Activated T-helper 1 cell treated with anti-CD3 and anti-CD28 coated beads, Interleukin-2, amount 50 U/mL, for 16 hours (primary cell): ENCODE data around the gene FOXN1.

Experiments
- DNase-seq, 2 donors: peaks; one replicate each; pipeline ENCODE4 v3.0.0-alpha.2; 2020; ENCODE audit warnings: low read depth in 1 of 2, low spot score in 1 of 2

Gene FOXN1

DNA sequence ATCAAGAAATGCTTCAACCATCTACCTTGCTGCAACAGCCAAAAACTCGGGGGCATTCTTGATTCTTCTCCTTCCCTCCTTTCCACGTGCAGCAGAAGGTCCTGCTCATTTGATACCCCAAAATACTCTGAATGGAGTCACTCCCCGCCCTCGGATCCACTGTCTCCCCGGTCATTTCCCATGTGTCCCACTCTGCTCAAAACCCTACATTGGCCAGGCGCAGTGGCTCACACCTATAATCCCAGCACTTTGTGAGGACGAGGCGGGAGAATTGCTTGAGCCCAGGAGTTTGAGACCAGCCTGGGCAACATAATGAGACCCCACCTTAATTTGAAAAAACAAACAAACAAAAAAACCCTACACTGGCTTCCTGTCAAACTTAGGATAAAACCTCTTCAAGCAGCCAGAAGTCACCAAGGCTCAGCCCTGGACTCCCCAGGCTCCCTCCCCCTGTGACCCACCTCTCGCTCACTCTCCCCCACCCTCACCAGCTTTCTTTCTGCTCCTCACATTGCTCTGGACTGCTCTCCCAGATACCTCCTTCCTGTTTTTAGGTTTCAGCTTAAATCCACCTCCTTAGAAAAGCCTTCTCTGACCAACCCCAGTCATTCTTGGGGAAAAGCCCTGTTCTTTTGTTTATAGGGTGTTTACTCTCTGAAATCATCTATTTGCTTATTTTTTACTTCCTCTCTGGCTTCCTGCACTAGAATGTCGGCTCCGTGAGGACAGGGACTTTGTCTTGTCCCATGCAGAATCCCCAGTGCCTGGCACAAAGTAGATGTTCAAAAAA, 29.9 kb upstream of the FOXN1 start:
- DNase-seq: no peak

DNA sequence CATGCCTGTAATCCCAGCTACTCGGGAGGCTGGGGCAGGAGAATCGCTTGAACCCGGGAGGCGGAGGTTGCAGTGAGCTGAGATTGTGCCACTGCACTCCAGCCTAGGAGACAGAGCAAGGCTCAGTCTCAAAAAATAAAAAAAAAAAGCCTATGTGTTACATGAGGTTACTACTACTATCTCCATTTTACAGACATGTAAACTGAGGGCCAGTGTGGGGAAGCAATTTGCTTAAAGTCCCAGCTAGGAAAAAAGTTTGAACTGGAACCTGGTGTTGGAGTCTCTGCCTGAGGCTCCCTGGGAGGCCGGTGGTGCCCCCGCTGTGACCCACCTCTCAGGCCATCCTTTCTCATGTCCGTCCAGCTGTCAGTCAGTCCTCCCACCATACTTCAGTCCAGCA, 28.2 kb upstream of the FOXN1 start:
- no peak for DNase-seq

DNA sequence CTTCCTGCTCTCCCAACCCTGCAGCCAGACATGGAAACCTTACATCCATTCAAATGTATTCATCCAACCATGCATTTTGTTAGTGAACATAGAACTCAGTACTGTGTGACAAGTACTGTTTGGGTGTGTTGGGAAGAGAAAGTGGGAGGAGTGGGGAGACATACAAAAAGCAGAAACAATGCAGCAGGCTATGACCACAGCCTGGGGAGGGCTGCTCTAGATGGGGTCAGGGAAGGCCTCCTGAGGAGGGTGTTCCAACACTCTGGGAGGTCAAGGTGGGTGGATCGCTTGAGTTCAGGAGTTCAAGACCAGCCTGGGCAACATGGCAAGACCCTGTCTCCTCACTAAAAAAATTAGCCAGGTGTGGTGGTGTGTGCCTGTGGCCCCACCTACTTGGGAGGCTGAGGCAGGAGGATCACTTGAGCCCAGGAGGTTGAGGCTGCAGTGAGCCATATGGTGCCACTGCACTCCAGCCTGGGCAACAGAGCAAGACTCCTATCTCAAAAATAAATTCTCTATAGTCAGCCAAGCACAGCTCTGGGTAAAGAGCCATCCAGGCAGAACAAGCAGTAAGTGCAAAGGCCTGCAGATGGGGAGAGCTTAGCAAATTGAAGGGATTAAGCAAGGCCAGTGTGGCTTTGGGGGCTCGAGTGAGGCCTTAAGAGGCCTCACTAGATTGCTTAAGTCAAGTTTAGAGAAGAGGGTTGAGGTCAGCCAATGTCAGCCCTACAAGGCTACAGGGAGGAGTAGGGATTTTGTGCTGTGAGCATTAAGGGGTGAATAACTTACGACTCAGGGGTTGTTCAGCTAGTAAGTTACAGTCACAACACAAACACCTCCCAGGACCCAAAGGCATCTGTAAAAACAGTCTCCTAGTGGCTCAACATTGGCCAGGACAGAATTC, 27.2 kb upstream of the FOXN1 start:
- no peak for DNase-seq

DNA sequence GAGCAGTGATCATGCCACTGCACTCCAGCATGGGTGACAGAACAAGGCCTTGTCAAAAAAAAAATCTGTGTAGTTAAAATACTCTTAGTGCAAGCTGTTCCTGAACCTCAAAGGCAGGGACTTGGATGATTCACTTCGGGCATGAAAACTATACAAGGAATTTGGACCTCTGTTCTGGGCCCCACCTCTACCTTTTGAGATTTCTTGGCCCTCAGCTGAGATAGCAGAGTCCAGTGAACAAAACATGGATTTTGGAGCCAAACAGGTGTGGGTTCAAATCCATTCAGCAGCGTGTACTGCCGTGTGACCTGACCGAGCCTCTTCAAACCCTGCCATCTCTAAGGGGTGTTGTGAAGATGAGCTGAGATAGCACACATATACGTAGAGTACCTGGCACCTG, 25.9 kb upstream of the FOXN1 start:
- DNase-seq: no peak

DNA sequence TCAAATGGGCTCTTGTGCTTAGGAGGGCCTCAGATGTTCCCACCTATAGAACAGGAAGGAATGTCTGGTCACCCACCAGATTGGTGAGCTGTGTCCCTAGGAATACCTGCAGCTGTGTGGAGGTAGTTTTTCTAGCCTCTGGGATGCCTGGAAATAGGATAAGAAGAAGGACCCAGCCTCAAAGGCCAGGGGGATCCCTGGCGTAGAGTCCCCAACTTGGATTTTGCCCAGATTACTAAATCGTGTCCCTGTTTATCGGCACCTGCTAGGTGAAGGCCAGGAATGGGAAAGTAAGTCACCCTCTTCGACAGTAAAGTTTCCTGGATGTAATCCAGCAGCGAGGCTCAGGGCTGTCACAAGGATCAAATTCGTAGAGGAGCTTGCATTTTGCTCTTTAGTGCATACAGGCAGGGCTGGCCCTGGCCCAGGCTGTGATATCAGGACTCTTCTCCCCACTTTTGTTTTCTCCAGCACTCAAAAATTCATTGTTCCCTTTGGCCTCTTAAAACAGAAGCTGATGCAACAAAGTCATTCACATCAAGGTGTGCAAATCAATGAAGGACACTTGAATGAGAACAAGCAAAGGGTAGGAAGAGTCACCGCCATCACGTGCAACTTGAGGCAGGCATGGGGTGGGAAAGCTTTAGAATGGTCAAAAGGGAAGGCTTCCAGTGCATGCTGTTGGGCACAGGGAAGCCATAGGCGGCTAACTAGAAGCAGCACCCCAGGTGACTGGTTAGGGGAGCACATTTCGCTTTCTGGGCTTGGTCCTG, 25.2 kb upstream of the FOXN1 start:
- DNase-seq: no peak

DNA sequence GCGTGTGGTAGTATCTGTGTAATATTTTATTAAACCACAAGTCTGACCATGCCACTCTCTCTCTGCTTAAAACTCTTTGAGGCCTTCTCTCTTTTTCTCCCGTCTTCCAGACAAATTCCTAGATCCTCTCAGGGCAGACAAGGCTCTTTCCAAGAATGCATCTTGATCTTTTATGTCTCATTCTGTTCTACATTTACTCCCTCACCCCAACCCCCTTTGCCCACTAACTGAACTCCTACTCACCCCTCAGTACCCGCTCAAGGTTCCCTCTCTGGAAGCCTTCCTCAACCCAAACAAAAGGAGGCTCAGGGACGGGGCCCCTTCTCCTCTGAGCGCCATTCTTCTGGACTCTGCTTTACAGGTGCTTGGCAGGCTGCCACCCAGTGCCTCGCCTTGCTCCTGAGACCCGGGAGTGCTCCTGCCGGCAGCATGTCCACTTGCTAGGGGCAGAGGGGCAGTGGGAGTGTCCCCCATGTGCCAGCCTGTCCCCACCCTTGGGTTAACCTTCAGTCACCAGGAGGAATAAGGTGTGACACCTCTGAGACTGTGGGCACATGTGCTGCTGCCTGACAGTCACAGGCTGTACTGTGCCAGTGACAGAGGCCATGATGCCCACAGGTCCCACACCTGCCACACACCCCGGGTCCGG, 23.5 kb upstream of the FOXN1 start:
- DNase-seq: no peak

DNA sequence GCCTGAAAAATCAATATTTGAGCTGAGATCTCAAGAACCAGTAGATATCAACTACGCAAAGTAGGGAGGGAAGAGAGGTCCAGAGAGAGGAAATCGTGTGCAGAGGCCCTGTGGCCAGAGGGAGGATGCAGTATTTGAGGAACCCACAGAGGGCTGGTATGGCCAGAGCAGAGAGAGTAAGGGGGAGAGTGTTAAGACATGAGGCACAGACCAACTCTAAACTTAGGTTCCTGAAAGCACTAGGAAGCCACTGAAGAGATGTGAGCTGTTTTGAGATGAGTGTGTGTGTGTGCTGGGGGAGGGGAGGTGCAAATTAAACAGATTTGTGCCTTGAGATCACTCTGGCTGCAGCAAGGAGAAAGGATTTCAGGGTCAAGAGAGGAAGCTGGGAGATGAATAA, 21.9 kb upstream of the FOXN1 start:
- no peak for DNase-seq

DNA sequence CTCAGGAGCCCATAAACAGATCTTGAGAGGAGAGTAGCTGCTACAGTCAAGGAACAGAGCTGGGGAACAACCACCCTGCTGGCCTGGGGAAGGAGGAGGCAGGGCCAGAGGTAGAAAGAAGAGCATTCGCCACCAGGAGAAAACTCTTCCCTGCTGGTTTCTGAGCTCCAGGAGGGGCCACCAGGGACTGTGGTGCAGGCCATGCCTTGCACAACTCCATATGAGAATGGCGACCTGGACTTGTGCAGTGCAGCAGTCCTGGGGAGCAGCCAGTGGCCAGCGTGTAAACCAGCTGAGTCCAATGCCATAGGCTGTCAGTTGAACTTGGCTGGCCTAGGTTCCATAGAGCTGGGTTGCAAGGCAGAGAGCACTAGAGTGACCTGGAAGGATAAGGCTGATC, 21.1 kb upstream of the FOXN1 start:
- no peak for DNase-seq

DNA sequence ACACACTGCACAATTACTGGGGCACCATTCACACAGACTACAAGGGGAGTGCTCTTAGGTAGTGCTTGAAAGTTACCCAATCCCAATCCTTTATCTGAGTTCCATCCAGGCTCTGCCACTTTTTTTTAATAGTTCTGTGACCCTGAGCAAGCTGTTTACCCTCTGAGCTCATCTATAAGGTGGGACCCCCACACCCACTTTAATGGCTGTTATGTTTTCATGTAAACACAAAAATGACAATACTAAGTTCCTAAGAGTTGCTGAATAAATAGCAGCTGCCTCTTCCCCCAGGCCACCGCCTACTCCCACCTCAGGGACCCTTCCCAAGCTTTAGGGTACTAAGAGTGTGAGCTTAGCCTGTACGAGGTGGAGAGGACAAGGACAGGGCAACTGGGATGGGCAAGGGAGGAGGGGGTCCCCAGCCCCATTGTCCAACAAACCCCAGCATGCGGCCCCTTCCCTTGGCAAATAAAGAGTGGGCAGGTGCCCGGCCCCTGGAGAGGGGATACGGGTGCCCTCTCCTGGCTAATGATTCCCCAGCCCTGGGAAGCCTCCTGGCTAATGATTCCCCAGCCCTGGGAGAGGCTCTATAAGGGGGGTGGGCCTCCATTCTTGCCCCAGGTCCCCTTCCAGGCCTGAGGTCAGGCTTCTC, 18.1 kb upstream of the FOXN1 start:
- no peak for DNase-seq

DNA sequence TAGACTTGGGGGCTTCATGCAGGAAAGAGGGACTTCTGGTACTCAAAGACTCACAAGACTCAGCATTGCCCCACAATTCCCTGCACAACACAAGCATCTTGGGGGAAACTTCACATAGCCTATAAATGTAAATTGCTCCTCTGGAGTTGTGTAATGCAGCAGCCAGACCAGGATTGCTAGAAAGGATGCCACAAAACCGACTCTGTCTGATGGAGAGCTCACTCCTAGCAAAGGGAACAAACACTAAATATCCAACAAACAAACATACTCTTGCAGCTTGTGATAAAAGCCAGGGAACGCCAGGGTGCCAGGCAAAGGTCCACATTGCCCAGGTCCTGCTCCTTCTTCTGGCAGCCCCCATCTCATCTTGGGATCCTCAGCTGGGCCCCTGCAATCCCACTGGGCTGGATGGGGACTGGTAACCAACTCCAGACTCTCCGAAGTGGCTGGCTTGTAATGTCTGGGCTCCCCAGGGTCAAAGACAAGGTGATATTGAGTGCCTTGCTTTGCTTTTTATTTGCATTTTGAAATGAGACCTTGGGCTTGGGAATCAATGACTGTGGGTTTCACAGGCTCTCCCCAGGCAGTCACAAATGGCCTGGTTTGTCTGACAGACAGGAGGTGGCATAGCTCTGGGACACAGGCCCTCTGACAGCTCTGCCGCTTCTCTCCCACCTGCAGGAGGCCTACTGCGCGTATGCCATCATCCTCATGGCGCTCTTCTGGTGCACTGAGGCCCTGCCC, 17.4 kb upstream of the FOXN1 start:
- no peak for DNase-seq

DNA sequence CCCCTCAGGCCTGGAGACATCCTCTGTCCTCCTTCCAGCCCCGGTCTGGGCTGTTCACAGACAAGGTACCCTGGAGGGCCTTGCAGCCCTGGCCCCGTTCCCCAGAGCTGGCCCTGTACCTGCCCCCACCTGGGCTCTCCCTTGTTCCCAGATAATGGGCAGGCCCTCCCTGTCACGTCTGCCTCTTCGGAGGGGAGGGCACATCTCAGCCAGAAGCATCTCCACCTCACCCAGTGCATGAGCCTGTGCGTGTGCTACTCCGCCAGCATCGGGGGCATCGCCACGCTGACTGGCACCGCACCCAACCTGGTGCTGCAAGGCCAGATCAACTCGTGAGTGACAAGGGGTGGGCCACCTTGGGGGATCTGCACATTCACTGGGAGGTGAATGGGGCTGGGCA, 14.9 kb upstream of the FOXN1 start:
- no peak for DNase-seq

DNA sequence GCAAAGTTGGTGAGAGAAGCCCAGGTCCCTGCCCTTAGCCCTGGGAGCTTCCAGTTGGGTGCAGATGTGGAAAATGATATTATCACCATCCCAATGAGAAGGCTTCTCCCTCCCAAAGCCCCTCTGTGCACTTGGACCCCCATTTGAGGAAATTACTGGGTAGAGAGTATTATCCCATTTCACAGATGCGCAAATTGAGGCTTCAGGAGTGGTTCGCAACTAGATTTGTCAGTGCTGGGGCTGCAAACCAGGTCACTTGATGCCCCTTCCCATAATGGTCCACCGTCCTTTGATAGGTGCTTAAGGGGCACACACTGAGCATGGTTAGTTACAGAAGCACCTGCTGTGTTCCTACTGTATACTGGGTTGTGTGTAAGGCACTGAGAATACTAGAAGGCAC, 14.3 kb upstream of the FOXN1 start:
- no peak for DNase-seq

DNA sequence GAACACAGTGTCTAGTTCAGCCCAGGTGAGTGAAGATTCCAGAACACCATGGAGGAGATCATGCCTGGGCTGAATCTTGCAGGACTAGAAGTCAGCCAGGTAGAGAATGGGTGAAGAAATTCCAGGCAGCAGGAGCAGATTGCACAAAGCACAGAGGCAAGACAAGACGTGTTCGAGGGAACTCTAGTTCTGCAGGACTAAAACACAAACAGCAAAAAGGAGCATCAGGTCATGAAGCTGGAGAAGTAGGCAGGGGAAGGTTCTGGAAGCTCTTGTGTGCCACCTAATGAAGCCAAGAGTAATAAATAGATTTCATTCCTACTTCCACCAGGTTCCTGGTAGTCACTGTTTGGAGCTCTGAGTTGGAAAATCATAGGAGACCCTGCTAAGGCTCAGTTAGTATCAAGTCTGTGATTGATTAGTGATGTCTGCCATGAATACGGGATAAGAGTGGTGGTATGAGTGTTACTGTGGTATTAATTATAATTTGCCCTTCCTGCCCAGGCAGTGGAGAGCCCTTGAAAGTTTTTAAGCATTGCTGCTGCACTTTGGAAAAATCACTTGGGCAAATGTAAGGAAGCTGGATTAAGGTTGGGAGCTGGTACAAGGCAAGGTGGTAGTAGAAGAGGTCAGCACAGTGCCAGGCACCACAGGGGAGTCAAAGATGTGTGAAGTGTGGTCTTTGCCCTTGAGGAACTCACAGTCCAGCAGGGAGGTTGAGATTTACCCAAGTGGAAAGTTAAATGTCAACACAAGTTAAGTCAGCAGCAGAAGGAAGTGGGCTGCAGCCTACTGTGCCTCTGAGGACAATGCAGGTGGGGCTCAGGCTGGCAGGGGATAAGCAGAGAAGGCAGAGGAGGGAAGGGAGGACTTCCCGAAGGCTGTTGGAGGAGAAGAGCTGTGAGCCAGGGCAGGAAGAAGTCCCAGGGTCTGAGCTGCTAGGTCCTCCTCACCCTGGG, 13.5 kb upstream of the FOXN1 start:
- no peak for DNase-seq

DNA sequence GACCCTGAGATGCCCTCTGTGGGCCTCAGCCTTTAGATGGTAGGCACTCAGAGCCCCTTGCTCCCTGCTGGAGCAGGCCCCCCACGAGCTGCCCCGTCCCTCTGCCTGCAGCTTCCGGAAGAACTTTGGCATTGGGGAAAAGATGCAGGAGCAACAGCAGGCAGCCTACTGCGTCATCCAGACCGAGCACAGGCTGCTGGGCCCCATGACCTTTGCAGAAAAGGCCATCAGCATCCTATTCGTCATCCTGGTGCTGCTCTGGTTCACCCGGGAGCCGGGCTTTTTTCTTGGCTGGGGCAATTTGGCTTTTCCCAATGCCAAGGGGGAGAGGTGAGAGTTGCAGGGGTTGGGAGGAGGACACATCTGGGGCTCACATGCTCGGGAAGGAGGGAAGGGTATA, 12.7 kb upstream of the FOXN1 start:
- DNase-seq: no peak

DNA sequence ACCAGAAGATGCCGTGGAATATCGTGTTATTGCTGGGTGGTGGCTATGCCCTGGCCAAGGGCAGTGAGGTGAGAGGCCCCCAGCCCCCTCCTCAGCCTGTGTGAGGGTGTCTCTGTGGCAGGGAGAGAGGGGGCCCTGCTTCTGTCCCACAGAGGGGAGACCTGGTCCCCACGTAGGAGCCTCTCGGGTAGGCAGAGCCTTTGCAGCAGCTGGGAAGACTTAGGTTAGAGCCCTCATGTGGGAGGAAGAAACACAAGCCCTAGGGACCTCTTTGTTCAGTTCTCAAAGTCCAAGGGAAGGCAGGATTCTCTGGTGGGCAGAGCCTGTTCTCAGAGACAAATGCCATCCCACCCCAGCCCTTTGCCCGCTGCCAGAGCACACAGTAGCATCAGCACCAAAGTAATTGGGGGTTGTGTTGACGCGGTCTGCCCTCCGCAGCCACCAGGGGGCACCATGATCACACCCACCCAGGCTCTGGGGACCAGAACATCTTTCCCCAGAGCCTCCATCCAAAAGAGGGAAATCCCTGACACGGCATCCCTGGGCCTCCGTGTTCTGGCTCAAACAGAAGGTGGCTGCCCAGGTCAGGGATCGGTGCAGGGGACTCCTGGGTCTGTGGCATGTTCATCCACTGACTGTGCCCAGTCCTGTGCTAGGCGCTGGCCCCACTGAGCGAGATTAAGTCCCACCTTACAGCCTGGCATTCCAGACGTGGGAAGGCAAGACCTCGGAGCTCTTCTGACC, 11.5 kb upstream of the FOXN1 start:
- peak; percentile 62 to 73 for DNase-seq

DNA sequence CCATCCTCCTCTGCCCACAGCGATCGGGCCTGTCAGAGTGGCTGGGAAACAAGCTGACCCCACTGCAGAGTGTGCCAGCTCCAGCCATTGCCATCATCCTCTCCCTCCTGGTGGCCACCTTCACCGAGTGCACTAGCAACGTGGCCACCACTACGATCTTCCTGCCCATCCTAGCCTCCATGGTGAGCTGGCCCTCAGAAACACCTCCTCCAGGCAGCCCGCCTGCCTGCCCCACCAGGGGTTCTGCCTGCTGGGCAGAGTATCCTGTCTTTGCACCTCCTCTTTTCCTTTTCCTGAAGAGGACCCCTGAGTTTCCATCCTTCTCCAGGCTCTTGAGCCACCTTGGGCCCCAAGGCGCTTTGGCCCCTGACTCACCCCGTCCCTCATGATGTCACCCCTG, 10.5 kb upstream of the FOXN1 start:
- no peak for DNase-seq

DNA sequence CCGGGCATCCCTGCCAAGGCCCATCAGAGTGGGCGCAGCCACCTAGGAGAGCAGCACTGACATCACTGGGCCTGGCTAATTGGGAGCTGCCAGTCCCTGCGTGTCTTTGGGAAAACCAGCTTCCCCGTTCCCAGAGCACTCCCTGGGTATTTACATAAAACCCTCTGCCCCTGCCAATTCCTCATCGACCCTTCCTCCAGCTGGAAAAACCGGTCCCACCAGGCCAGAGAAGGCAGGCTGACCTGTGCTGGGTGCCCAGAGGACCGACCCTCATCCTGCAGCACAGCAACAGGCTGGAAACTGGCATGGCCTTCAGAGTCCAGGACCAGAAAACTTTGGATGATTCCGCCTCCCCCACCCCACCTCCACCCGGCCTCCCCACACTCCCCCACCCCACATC, 8.2 kb upstream of the FOXN1 start:
- DNase-seq: no peak
